NCI-H446 (cell line): ENCODE results near the gene CTAG1A.
"Not testable (repeated sequence)": the region's sequence is repeated elsewhere in the genome, so short reads cannot be mapped to it uniquely, and the experiment has no call there.

ENCODE experiments used
- DNase-seq, 2 experiments: peaks; one replicate each; lab custom pipeline; 2025; lab: John Stamatoyannopoulos, UW

Gene CTAG1A

GRCh38 chrX:154573061-154573460, 11.9 kb upstream of the CTAG1A start:
- DNase-seq, result not testable (repeated sequence)

- DNase-seq, result not testable (repeated sequence)
Observed at GRCh38 chrX:154575076-154575475, 9.9 kb upstream of the CTAG1A start.

DNA sequence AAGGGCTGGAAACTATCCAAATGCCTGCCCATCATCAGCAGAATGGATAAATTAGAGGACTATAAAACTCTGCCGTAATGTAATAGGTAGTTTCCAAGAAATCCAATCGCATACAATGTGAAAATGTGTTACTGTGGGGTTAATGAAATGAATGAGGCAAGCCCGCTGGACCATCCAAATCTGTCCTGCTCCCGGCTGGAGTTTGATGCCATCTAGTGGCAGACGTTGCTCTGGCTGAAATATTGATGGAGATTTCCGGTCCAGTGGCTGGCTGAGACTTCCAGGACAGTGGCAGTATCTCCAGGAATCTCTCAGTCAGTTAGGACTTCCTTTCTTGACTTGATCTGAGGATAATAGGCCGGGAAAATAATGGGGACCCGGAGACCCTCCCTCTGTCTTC, 1.9 kb upstream of the CTAG1A start:
- DNase-seq, result not testable (repeated sequence)

GRCh38 chrX:154590415-154590814, 5.5 kb downstream of the CTAG1A start:
- DNase-seq, result not testable (repeated sequence)

DNA sequence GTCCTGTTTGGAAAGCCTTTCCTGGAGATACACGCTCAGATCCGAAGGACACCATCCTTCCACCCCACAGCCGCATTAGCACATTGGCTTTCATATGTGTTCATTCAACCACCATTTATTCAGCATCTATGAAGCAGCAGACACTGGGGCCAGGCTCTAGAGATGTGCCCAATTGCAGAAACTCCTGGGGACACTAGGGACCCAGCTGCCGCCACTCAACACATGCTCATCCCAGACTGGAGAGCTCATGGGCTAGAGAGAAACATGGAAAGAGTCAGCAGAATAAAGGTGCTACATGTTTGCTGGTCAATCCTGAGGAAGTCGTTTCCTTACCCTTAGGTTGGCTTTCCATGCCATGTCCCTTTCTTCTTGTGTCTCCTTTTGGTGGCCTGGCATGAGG, 7.6 kb downstream of the CTAG1A start:
- no peak for DNase-seq

- no peak for DNase-seq
Observed at GRCh38 chrX:154593201-154593600, 8.3 kb downstream of the CTAG1A start.

- no peak for DNase-seq
Observed at GRCh38 chrX:154594491-154594890, 9.6 kb downstream of the CTAG1A start.

- no peak for DNase-seq
Observed at GRCh38 chrX:154595559-154596249, 10.8 kb downstream of the CTAG1A start.

DNA sequence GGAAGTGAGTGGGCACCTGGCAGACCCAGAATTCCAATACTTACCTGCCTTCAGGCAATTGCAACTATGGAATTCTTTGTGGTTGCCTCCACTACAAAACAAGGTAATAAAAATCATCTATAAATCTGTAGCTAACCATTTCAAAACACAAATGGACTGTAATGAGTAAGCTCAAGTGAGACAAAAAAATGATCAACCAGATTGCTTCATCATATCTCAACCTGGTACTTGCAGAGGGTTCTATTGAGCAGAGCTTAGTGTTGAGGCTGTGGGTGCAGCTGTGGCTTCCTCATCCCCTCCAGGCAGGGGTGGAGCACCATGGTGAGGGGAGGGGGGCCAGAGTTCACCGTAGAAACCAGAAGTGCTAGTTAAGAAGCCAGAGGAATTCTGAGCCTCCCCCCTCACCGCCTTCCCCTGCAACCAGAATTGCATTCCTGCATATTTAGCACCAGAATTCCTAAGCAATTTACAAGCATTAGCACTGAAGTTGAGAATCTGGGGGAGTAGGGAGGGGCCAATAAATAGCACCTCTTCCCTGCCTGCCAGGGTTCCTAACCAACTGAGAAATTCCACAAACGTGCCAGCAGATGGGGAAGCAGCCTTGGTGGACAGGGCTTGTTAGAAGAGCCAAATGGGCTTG, 11.5 kb downstream of the CTAG1A start:
- no peak for DNase-seq

- DNase-seq, result no peak
Observed at GRCh38 chrX:154597221-154597620, 12.3 kb downstream of the CTAG1A start.

DNA sequence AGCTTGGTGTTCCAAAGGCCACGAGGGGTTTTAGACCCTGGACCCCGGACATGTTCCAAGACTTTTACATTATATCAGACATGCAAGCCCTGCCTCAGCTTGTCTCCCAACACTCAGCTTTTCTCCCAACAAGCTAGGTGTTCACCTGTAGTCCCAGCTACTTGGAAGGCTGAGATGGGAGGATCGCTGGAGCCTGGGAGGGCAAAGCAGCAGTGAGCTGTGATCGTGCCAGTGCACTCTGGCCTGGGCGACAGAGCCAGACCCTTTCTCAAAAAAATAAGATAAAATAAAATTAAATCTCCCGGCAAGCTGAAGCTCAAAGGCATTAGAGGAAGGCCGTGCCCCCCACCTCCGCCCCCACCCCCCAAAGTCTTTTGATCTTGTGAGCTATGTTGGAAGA, 13.7 kb downstream of the CTAG1A start:
- DNase-seq, result no peak

DNA sequence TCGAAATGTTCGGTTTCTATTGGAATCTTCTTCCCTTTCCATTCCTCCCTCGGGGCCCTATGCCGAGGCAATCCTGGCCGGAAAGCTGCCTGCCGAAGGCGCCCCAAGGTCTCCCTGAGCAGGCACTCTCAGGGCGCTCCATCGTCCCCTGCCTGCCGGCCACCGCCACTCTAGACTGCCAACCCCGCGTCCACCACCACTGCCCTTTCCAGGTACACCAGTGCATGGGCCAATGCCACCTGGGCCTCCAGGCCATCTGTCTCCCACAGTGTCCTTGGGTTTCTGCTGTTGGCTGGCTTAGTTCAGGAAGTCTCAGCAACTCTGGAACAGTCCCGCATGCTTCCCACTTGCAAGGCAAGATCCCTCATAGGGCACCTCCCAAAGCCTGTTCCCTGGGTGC, 14.6 kb downstream of the CTAG1A start:
- DNase-seq, result no peak

- no peak for DNase-seq
Observed at GRCh38 chrX:154600759-154601374, 15.9 kb downstream of the CTAG1A start.

DNA sequence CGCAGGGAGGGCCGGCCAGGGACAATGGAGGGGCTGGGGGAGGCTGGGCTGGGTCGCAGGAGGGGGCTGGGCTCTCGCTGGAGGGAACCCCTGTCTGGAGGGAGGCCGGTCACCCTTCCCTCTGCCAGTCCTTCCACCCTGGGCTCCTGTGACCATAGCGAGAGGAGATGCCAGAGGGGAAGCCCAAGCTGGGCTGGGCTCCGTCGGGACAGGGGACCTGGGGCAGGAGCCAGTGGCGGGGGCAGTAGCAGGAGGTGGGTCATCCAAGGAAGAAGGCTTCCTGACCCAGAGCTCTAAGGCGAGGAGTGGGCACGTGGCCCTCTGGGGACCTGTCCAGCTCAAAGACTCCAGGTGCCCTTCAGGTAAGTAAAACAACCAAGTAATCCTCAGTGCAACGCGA, 17.3 kb downstream of the CTAG1A start:
- no peak for DNase-seq

GRCh38 chrX:154602766-154603437, 18.0 kb downstream of the CTAG1A start:
- DNase-seq, result no peak

DNA sequence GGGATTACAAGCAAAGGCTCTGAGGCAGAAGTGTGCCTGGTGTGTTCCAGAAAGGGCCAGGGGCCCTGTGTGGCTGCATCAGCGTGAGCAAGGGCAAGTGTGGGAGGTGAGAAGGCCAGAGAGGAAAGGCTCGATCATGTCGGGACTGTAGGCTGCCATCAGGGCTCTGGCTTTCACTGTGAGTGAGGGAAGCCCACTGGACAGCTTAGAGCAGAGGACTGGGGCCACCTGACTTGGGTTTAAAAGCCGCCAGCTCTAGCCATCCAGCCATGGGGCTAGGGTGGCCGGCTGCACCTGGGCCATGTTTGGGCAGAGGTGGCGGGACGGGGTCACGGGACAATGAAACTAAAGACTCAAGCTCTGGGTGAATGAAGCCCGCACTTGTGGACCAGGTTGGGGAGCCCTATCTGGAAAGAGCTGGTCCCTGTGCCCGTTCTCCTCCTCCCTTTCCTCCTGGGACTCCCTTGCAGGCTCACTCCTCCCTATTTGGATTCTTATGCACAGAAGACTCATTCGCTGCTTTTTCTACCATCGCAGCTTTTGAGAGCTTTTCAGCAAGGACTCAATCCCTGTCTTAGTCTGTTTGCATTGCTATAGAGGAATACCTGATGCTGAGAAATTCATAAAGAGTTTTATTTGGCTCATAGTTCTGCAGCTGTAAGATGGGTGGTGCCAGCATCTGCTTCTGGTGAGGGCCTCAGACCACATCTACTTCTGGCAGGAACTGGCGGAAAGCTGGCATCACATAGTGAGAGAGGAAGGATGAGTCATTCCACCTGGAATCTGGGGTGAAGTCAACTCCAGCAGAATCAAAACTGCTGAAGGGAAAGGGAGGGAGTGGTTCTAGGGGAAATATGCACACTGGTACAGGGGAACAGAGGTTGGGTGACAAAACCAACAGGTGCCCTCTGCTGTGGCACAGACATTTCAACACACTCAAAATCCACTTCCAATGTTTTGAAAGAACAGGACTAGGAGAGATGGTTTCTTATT, 18.8 kb downstream of the CTAG1A start:
- no peak for DNase-seq

GRCh38 chrX:154605566-154605965, 20.6 kb downstream of the CTAG1A start:
- DNase-seq, result no peak

DNA sequence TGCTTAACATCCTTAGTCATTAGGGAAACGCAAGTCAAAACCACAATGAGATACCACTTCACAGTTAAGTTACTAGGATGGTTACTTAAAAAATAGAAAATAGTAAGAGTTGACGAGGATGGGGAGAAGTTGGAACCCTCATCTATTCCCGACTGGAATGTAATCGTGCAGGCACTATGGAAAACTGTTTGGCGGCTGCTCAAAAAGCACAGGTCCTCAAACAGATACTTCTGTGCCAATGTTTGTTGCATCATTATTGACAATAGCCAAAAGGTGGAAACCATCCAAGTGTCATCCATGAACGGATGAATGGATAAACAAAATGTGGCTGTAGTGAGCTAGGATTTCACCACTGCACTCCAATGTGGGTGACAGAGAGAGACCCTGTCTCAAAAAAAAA, 22.4 kb downstream of the CTAG1A start:
- DNase-seq, result peak in 1 of 2 experiments; percentile 8

- not testable (repeated sequence) for DNase-seq
Observed at GRCh38 chrX:154607976-154608375, 23.0 kb downstream of the CTAG1A start.

- DNase-seq, result not testable (repeated sequence)
Observed at GRCh38 chrX:154608823-154609222, 23.9 kb downstream of the CTAG1A start.

- not testable (repeated sequence) for DNase-seq
Observed at GRCh38 chrX:154611146-154611545, 26.2 kb downstream of the CTAG1A start.
